GM06990 (cell line): ENCODE results near the gene AUTS2.

Experiments
- DNase-seq: peaks from one replicate; pipeline ENCODE4 v3.0.0-alpha.2; 2011; ENCODE audit not compliant: insufficient read length; ENCODE audit errors: extremely low read depth
- H3K27me3 ChIP-seq: replicated peaks from 2 replicates; pipeline ENCODE4 v1.6.0; 2011; ENCODE audit warnings: low read length; ENCODE audit not compliant: control insufficient read depth, insufficient read depth
- H3K36me3 ChIP-seq: 2 replicates; pipeline ENCODE4 v1.5.1; 2011; ENCODE audit warnings: low read length; ENCODE audit not compliant: control insufficient read depth, insufficient read depth
- H3K4me3 ChIP-seq: replicated peaks from 2 replicates; pipeline ENCODE4 v1.5.1; 2011; ENCODE audit warnings: low read depth, mild to moderate bottlenecking, control low read depth, low read length
- TF ChIP-seq, protein P1 (sequence below): IDR thresholded peaks from 2 replicates; pipeline ENCODE4 v1.5.1; 2011; ENCODE audit warnings: low read length, control low read depth, mild to moderate bottlenecking, inconsistent platforms; ENCODE audit not compliant: insufficient read depth, poor library complexity, severe bottlenecking

Gene AUTS2

DNA sequence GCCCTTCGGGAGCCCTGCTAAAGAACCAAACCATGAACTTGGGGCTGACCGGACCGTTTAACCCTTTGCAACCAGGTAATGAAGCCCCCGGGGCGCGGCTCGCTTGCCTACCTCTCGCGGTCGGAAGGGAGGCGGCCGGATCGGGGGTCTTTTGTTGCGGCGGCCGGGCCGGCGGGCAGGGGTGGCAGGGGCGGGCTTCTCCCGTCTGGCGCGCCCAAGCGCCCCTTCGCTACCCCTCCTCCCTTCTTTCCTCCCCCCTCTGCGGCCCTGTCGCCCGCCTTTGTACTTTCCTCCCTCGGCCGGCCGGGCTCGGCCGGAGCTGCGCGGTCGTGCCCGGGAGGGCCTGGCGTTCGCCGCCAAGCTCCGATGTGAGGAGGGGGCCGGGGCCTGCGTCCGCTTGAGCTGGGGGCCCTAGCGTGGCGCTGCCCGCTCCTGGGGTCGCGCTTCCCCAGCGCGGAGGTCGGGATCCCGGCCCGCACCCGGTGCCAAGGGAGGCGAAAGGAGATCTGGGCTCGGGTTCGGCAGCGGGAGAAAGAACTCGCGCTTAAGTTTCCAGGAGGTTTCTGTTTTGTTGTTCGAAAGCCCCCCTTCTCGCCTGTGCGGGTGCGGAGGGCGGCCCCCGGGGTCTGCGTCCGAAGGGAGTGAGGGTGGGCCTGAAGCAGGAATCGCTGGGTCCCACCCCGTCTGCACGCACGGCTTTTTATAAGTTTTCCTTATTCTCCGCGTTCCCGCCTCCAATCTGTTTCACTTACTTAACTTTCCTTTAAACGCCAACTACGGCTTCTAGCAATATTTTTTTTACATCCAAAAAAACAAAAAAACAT, 1096.9 kb downstream of the AUTS2 start:
- Histone ChIP-seq H3K27me3 (no peaks in the 10 kb centered on the region), H3K4me3 (peak overlapping the region; percentile 85), H3K36me3 (peaks cover 2% of the 10 kb centered on the region)
- DNase-seq, result peak; percentile 57
- TF ChIP-seq, protein P1, sequence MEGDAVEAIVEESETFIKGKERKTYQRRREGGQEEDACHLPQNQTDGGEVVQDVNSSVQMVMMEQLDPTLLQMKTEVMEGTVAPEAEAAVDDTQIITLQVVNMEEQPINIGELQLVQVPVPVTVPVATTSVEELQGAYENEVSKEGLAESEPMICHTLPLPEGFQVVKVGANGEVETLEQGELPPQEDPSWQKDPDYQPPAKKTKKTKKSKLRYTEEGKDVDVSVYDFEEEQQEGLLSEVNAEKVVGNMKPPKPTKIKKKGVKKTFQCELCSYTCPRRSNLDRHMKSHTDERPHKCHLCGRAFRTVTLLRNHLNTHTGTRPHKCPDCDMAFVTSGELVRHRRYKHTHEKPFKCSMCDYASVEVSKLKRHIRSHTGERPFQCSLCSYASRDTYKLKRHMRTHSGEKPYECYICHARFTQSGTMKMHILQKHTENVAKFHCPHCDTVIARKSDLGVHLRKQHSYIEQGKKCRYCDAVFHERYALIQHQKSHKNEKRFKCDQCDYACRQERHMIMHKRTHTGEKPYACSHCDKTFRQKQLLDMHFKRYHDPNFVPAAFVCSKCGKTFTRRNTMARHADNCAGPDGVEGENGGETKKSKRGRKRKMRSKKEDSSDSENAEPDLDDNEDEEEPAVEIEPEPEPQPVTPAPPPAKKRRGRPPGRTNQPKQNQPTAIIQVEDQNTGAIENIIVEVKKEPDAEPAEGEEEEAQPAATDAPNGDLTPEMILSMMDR, result no peak

DNA sequence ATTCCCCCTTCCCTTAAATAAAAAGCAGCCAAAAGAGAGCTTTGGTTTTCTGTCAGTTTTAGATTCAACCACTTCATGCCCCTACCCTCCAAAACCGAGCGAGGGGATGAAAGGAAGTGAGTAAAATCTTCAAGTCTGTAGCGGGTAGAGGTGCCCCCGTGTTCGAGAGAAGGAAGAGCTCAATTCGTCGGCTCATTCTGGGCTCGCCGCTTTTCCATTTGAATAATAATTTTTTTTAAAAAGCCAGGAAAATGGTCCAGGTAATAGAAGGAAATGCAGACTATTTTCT, 1097.5 kb downstream of the AUTS2 start:
- TF ChIP-seq, protein P1, result no peak
- peaks cover 2% of the 10 kb centered on the region for H3K36me3 ChIP-seq
- no peak for DNase-seq
- H3K27me3 ChIP-seq, result no peaks in the 10 kb centered on the region
- peak overlapping the region; percentile 85 for H3K4me3 ChIP-seq

DNA sequence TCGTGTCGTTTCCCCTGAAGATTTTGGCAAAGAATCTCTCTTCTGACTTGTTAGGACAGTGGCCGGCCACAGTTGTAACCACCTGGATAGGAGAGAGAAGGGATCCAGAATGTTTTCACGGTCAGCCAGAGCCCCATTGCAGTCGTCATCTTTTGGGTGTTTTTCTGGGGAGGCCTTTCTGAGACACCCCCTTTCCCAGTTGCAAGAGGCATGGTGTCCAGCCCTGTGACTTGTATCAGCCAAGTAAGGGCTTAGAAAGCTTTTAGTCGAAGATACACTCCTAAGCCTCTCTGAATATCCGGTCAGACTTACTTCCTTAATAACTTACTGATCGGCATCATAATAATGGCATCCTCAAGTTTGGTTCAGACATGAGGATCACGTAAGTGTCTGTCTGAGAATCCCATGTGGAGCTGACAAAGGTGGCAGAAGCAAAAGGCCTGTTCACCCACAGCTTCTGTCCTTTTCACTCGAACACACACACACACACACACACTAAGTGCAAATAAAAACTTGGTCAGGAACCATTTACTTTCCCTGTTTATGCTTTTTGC, 1098.0 kb downstream of the AUTS2 start:
- TF ChIP-seq, protein P1, result no peak
- H3K27me3 ChIP-seq, result no peaks in the 10 kb centered on the region
- peaks cover 5% of the 10 kb centered on the region for H3K36me3 ChIP-seq
- peak; percentile 40 for DNase-seq
- peak overlapping the region; percentile 85 for H3K4me3 ChIP-seq

DNA sequence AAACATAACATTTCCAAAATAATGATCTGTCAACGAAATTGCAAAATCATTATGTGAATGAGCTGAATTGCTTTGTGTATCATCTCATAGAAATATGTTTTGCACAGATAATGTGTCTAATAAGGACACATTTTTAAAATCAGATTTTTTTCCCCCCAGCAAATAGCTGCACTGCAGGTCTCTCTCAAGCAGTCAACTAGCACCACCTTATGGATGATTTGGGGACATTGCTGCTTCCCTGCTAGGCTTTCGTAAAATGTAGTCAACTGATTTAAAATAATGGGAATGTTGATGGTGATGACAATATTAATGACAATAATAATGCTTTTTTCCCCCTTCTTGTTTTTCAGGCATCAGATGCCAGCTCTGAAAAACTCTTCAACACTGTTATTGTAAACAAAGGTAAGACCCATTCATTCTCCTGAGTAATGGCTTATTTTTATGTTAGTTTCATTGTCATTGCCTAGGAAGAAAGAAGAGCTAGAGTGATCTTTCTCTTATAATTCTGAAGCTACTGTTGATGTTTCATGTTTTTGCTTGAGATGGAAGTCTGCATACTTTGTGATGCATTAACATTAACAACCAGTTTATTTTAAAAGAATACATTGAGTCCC, 1100.1 kb downstream of the AUTS2 start:
- peaks cover 10% of the 10 kb centered on the region for H3K36me3 ChIP-seq
- TF ChIP-seq, protein P1, result peak; percentile 82
- H3K27me3 ChIP-seq, result no peaks in the 10 kb centered on the region
- no peak overlapping the region; the same call in 1 of the 2 replicates for H3K4me3 ChIP-seq
- DNase-seq, result no peak

DNA sequence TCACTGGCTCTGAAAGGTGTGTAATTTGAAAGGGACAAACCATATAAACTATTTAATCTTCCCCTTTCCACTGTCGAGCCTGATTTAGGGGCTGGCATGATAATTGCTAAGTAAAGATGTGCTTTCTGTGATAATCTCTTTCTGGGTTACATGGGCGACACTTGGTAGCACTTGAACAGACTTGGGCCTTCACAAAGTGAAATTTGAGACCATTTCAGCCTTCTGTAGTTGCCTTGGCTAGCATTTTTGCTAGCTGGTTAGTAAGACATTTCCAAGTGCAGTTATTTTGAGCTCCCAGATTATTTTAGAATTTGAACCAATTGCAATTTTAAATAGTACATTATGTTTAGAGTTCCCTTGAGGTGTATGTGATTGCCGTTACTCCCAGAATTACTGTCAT, 1101.0 kb downstream of the AUTS2 start:
- peaks cover 10% of the 10 kb centered on the region for H3K36me3 ChIP-seq
- TF ChIP-seq, protein P1, result no peak
- DNase-seq, result no peak
- H3K27me3 ChIP-seq, result no peaks in the 10 kb centered on the region
- no peak overlapping the region for H3K4me3 ChIP-seq
